Measurements from ENCODE around the gene FNDC3A.

Gene FNDC3A, protein sequence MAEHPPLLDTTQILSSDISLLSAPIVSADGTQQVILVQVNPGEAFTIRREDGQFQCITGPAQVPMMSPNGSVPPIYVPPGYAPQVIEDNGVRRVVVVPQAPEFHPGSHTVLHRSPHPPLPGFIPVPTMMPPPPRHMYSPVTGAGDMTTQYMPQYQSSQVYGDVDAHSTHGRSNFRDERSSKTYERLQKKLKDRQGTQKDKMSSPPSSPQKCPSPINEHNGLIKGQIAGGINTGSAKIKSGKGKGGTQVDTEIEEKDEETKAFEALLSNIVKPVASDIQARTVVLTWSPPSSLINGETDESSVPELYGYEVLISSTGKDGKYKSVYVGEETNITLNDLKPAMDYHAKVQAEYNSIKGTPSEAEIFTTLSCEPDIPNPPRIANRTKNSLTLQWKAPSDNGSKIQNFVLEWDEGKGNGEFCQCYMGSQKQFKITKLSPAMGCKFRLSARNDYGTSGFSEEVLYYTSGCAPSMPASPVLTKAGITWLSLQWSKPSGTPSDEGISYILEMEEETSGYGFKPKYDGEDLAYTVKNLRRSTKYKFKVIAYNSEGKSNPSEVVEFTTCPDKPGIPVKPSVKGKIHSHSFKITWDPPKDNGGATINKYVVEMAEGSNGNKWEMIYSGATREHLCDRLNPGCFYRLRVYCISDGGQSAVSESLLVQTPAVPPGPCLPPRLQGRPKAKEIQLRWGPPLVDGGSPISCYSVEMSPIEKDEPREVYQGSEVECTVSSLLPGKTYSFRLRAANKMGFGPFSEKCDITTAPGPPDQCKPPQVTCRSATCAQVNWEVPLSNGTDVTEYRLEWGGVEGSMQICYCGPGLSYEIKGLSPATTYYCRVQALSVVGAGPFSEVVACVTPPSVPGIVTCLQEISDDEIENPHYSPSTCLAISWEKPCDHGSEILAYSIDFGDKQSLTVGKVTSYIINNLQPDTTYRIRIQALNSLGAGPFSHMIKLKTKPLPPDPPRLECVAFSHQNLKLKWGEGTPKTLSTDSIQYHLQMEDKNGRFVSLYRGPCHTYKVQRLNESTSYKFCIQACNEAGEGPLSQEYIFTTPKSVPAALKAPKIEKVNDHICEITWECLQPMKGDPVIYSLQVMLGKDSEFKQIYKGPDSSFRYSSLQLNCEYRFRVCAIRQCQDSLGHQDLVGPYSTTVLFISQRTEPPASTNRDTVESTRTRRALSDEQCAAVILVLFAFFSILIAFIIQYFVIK

GRCh38 chr13:48975856-48976575 is at the start of gene FNDC3A:
TSS of gene FNDC3A (plus strand) at chr13:48975912. CDS start at chr13:49006191, 30,279 bp downstream.
- H3F3A ChIP-seq (ENCODE audit: insufficient read depth): peaks cover 11% of the 10 kb centered on the region
- no peaks in the 10 kb centered on the region for H3K36me3 ChIP-seq (ENCODE audit: low read length)
- TF ChIP-seq, protein P1, sequence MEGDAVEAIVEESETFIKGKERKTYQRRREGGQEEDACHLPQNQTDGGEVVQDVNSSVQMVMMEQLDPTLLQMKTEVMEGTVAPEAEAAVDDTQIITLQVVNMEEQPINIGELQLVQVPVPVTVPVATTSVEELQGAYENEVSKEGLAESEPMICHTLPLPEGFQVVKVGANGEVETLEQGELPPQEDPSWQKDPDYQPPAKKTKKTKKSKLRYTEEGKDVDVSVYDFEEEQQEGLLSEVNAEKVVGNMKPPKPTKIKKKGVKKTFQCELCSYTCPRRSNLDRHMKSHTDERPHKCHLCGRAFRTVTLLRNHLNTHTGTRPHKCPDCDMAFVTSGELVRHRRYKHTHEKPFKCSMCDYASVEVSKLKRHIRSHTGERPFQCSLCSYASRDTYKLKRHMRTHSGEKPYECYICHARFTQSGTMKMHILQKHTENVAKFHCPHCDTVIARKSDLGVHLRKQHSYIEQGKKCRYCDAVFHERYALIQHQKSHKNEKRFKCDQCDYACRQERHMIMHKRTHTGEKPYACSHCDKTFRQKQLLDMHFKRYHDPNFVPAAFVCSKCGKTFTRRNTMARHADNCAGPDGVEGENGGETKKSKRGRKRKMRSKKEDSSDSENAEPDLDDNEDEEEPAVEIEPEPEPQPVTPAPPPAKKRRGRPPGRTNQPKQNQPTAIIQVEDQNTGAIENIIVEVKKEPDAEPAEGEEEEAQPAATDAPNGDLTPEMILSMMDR (IDR thresholded peaks at IDR 0.05; ENCODE audit: insufficient read depth, low read length, poor library complexity, severe bottlenecking): no peak
- no peak for TF ChIP-seq EZH2phosphoT487 (conservative IDR thresholded peaks at IDR 0.05; ENCODE audit: low read length)
- H3K4me2 ChIP-seq (ENCODE audit: low read depth, low read length, poor library complexity, severe bottlenecking): peak within 1 kb of the TSS; percentile 63
- no peaks in the 10 kb centered on the region for H3K9me2 ChIP-seq (replicated peaks; ENCODE audit: insufficient read depth, low read length)
- H3K79me2 ChIP-seq (ENCODE audit: insufficient read depth, low read length): no peaks in the 10 kb centered on the region
- peak within 1 kb of the TSS; percentile 55 for H3K27ac ChIP-seq (ENCODE audit: low read depth, low read length)
- H3K4me3 ChIP-seq (ENCODE audit: insufficient read depth, low read length, poor library complexity, severe bottlenecking): peak within 1 kb of the TSS; percentile 80
- peak within 1 kb of the TSS; percentile 97 for H2AFZ ChIP-seq (ENCODE audit: low read depth, low read length, severe bottlenecking)
- peaks cover 12% of the 10 kb centered on the region for H4K20me1 ChIP-seq (ENCODE audit: low read depth, low read length)
- H3K9me3 ChIP-seq (ENCODE audit: insufficient read depth, low read length): peaks cover 19% of the 10 kb centered on the region; the same call in 1 of the 2 replicates
- peaks cover 4% of the 10 kb centered on the region; the same call in 1 of the 2 replicates for H3K27me3 ChIP-seq (ENCODE audit: low read length)
- H3K9ac ChIP-seq (ENCODE audit: low read length): peak within 1 kb of the TSS; percentile 65

- Histone ChIP-seq H3K36me3 (ENCODE audit: low read length) (no peaks in the 10 kb centered on the region), H2AFZ (ENCODE audit: low read depth, low read length, severe bottlenecking) (no peak overlapping the region), H3K27me3 (ENCODE audit: low read length) (no peaks in the 10 kb centered on the region), H3K9ac (ENCODE audit: low read length) (no peak overlapping the region), H3K9me3 (ENCODE audit: insufficient read depth, low read length) (no peaks in the 10 kb centered on the region), H3K4me2 (ENCODE audit: low read depth, low read length, poor library complexity, severe bottlenecking) (no peak overlapping the region), H3K27ac (ENCODE audit: low read depth, low read length) (no peak overlapping the region), H4K20me1 (ENCODE audit: low read depth, low read length) (no peaks in the 10 kb centered on the region), H3K79me2 (ENCODE audit: insufficient read depth, low read length) (no peaks in the 10 kb centered on the region), H3K9me2 (replicated peaks; ENCODE audit: insufficient read depth, low read length) (no peaks in the 10 kb centered on the region), H3F3A (ENCODE audit: insufficient read depth) (no peaks in the 10 kb centered on the region), H3K4me3 (ENCODE audit: insufficient read depth, low read length, poor library complexity, severe bottlenecking) (no peak overlapping the region)
- TF ChIP-seq, protein P1 (IDR thresholded peaks at IDR 0.05; ENCODE audit: insufficient read depth, low read length, poor library complexity, severe bottlenecking): no peak
- no peak for TF ChIP-seq EZH2phosphoT487 (conservative IDR thresholded peaks at IDR 0.05; ENCODE audit: low read length)
These were observed 46.8 kb upstream of the FNDC3A start for GRCh38 chr13:48928757-48929430.

DNA sequence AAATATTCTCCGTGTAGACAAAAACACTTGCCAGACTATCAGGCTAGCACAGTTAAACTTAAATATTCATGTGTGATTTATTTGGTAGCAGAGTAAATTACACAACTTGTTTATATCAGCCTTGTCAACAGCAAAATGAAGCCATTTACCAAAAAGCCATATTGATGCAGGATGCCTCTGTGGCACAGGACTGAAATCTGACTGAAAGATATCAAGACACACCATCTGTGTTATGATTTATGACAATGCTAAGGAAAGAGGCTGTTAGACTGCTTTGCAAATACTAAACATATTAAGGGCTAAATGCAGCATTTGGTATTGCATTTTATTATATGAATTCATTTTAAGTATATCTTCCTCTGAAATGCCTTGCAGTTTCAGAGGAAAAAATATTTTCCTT is 44.8 kb upstream of the FNDC3A start:
- no peaks in the 10 kb centered on the region for H4K20me1 ChIP-seq (ENCODE audit: low read depth, low read length)

More for the DNA sequence above, 44.8 kb upstream of the FNDC3A start:
- Histone ChIP-seq H3K9me2 (replicated peaks; ENCODE audit: insufficient read depth, low read length) (no peaks in the 10 kb centered on the region), H3K4me3 (ENCODE audit: insufficient read depth, low read length, poor library complexity, severe bottlenecking) (no peak overlapping the region), H3K27ac (ENCODE audit: low read depth, low read length) (no peak overlapping the region), H3K27me3 (ENCODE audit: low read length) (no peaks in the 10 kb centered on the region), H3K9ac (ENCODE audit: low read length) (no peak overlapping the region), H3K9me3 (ENCODE audit: insufficient read depth, low read length) (no peaks in the 10 kb centered on the region), H3F3A (ENCODE audit: insufficient read depth) (no peaks in the 10 kb centered on the region), H3K79me2 (ENCODE audit: insufficient read depth, low read length) (no peaks in the 10 kb centered on the region), H3K36me3 (ENCODE audit: low read length) (no peaks in the 10 kb centered on the region), H3K4me2 (ENCODE audit: low read depth, low read length, poor library complexity, severe bottlenecking) (no peak overlapping the region), H2AFZ (ENCODE audit: low read depth, low read length, severe bottlenecking) (no peak overlapping the region)
- TF ChIP-seq EZH2phosphoT487 (conservative IDR thresholded peaks at IDR 0.05; ENCODE audit: low read length): no peak
- TF ChIP-seq, protein P1 (IDR thresholded peaks at IDR 0.05; ENCODE audit: insufficient read depth, low read length, poor library complexity, severe bottlenecking): no peak
